GM19238 (cell line): ENCODE data around the gene ZNF3.

Experiments used
- DNase-seq: peaks from one replicate; pipeline ENCODE4 v3.0.0; 2011; ENCODE audit warnings: low spot score; ENCODE audit not compliant: insufficient read length

The ZNF3 gene

DNA sequence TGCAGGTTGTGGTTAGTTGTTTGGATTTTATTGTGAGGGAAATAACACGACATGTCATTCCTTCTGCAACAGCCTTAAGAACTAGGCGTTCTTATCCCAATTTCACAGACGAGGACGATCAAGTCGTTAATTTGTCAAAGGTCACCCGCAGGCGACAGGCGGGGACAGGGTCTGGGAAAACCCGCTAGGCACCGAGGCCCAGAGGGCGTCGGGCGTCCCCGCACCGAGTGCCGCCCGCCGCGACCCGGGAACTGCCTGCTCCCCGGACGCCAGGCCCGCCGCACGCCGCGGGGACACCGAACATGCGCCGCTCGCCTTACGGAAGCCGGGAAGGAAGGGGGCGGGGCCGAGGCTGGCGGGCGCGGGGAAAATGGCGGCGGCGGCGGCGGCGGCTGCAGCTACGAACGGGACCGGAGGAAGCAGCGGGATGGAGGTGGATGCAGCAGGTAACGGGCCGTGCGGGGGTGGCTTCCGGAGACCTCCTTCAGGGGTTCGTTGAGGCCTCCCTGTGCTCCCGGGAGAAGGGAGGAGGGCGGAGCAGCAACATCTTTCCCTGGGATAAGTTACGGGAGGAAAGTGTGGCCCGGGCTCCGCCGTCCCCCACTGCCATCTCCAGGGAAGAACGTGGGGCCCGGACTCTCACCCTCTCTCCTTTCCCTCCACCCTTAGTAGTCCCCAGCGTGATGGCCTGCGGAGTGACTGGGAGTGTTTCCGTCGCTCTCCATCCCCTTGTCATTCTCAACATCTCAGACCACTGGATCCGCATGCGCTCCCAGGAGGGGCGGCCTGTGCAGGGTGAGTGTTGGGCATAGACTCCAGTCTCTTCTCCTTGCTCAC, 7.3 kb upstream of the ZNF3 start, which contains the start of gene COPS6:
TSS of gene COPS6 (plus strand) at position 349 of the 837 bp plus-strand sequence. CDS start at position 371, 22 bp downstream.
- DNase-seq = peak; percentile 79

DNA sequence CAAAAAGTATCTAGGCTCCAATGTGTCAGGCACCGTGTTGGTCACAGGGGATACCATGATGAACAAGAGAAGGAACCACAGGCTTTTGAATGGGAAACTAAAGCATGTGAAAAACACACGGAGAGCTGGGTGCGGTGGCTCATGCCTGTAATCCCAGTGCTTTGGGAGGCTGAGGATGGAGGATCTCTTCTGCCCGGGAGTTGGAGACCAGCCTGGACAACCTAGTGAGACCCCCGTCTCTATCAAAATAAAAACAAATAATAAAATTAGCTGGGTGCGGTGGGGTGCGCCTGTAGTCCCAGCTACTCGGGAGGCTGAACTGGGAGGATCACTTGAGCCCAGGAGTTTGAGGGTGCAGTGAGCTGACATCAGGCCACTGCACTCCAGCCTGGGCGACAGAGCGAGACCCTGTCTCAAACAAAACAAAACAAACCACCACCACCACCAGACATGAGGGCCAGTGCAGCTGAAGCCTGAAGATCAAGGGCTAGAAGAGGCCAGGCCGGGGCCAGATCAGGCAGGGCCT, 6.6 kb upstream of the ZNF3 start:
- no peak for DNase-seq

DNA sequence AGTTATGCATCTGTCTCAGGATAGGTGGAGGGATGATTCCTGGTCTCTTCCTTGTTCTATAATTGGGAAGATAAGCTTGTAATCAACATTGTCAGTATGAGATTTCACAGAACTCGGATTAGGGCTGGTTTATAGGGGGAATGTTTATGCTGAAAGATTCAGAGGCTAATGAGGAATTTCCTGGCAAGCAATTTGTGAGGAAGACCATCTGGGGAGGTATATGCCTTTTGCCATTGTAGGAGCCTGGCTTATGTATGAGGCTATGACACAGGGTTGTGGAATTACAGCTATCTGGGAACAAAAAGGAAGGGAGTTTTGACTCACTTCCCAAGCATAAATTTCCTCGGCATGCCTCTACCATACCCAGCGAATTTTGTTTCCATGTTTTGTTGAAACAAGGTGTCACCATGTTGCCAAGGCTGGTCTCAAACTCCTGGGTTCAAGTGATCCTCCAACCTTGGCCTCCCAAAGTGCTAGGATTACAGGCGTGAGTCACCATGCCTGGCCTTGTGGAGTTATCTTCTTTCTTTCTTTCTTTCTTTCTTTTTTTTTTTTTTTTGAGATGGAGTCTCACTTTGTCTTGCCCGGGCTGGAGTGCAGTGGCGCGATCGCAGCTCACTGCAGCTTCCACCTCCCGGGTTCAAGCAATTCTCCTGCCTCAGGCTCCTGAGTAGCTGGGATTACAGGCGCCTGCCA, 5.7 kb upstream of the ZNF3 start:
- no peak for DNase-seq

DNA sequence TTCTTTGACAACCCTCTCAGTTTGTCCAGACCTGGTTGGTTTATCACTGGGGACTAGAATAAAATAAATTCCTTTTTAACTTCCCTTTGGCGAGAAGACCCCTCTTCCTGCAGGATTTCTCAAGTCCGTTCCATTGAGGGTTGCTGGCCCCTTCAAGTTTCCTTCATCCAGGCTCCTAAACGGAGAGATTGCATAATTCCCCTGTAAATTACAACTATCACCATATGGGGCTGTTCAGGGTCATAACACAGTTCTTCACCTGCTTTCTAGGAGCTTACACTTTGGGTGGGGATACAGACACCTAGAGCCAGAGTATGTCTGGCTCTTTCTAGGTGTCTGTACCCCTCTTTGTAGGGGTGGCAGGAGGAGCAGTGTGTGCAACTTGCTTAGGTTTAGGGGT, 4.0 kb upstream of the ZNF3 start:
- no peak for DNase-seq

DNA sequence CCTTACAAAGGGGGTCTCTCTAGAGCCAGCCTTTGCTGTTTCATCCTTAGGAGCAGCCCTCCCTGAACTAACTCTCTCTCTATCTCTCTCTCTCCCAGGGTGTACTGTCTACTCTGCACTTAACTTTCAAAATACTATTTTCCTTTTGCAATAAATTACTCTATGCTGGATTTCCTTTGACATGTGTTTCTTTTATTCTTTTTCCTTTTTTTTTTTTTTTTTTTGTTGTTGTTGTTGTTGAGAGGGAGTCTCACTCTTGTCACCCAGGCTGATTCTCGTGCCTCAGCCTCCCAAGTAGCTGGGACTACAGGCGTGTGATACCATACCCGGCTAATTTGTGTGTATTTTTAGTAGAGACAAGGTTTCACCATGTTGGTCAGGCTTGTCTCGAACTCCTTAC, 1.5 kb upstream of the ZNF3 start:
- DNase-seq = no peak

DNA sequence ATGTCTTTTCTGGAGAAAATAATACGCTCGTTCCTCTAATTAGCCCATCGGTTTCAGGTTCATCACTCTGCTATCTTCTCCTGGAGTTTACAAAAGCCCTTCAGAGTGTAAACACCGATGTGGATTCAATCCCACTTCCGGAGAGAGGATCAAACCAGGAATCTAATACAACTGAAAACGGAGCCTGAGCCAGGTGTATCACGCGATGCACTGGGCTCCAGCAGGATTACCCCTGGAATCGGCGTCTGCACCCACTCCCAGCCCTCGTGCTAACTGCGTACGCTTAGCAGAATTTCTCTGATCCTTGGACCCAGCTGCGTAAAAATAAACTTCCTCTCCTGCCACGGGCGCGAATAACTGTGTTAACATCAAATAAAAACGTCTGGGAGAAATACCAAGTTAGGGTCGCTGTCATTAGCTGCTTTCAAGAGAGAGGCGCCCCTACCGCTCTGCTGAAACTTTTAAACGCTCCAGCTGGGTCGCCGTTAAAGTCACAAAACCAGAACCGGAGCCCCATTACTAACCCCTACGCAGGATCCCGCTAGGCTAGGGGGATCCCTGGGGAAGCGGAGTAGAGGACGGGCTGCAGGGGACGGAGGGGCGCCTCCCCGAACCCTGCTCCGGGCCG, 502 bp downstream of the ZNF3 start:
- no peak for DNase-seq

DNA sequence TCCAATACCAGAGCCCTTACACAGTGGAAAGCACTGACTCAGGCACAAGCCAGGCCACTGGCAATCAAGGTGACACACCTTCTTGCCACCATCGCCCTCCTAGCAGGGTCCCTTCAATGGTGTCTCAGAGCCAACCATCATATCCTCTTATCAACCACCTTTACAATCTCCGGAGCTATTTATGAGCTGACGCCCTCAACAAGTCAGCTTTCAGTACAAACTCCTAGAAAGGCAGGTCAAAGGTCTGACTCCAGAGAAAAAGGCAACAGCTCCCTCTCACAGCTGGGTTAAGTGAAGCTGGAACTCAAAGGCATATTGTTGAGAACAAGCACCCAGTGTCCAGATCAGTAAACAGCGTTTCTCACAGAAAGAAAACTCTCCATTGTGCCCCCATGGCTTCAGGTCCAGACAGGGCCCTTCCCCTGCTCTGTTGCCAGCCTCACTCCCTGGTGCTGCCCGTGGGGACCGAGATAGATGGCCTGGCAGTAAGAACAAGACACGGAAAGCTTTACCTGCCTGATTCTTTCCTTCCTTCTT, 2.4 kb downstream of the ZNF3 start:
- DNase-seq = no peak

DNA sequence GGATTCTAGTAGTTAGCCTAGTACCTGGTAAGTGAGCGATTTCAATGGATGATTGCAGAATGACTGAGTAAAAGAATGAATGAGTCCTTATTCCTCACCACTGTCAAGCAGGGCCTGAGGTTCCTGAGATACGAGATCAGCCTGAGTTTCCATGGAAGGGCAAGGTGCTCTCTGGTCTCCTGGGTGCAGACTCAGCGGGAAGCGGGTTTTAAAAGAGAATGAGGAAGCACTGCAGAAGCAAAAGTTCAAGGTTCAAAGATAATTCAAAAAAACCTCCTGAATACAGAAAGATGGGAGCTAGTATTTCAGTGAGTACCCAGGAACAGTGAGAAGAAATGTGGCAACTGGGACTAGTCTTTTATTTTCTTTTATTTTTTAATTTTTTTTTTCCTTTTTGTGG, 4.3 kb downstream of the ZNF3 start:
- no peak for DNase-seq

DNA sequence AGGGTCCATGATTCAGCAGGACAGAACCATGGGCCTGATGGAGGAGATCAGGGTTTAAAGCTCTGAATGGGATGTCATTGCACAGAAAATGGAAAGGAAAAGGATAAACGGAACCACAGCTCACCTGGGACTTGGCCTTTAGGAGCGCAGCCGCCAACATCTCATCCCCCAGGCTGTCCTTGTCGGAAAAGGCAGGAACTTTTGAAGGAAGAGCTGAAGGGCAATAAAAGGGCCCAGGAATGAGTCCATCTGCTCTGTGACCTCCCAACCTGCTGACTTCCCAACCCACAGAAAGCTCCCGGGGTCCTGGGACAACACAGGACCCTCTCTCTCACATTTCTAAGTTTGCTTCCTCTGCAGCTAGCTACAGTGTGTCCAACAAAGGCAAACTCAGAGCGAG, 6.1 kb downstream of the ZNF3 start:
- no peak for DNase-seq

DNA sequence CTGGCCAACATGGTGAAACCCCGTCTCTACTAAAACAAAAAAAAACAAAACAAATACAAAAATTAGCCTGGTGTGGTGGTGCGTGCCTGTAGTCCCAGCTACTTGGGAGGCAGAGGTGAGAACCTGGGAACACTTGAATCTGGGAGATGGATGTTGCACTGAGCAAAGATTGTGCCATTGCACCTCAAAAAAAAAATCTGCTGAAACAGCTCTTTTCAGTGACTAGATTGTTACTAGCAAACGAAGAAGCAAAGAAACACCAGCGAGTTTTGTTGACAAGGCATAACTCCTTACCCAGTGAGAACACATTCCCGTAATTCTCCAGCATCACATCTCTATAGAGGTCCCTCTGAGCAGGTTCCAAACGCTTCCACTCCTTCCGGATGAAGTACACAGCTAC, 6.7 kb downstream of the ZNF3 start:
- DNase-seq = no peak

DNA sequence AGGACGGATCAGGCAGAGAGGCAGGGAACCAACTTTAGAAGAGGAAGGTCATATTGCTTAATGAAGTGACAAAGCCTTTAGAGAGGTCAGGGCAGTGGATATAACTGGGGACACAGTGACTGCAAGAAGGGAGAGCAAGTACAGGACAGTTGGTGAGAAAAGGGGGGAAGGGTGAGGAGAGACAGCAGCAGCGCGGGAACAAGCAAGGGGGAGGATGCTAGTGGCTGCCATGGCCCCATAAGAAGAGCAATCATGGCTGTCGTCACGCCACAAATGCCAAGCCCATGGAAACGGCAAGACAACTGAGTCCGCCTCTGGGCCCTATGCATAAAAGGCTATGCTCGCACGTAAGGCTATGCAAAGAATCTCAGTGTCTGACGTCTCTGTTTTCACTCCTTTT, 9.1 kb downstream of the ZNF3 start:
- DNase-seq = no peak

DNA sequence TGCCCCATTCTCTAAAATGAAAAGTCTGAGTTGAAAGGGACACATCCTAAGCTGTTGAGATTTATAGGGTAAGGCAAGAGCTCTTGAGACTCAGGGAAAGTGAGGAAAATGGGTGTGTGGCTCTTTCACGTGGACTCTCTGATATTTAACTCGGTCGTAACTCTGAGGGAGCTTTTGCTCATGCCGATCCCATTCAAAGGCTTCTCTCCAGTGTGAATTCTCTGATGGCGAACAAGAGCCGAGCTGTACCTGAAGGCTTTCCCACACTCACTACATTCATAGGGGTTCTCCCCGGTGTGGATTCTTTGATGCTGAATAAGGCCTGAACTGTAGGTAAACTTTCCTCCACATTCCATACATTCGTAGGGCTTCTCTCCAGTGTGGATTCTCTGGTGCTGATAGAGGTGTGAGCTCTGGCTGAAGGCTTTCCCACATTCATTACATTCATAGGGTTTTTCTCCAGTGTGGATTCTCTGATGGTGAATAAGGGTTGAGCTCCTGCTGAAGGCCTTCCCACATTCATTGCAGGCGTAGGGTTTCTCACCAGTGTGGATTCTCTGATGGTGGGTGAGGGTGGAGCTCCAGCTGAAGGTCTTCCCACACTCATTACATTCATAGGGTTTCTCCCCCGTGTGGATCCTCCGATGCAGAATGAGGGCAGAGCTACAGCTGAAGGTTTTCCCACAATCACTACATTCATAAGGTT, 10.4 kb downstream of the ZNF3 start:
- DNase-seq = no peak

DNA sequence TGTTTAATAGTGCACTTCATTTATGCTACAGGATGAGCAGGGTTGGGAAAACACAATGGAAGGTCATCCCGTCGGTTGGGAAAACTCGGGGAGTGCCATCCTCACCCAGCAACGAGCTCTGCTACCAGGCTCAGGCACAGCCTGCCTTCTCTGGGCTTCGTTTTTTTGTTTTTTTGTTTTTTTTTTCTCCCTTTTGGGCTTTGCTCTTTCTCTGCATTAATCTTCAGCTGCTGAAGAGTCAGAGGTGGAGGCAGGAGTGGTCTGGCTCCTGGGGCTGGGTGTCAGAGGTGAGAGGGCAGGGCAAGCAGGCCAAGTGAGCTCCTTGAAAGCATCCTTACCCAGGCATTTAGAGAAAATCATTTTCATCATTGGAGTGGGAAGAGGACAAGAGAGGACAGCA, 11.5 kb downstream of the ZNF3 start:
- DNase-seq = no peak

DNA sequence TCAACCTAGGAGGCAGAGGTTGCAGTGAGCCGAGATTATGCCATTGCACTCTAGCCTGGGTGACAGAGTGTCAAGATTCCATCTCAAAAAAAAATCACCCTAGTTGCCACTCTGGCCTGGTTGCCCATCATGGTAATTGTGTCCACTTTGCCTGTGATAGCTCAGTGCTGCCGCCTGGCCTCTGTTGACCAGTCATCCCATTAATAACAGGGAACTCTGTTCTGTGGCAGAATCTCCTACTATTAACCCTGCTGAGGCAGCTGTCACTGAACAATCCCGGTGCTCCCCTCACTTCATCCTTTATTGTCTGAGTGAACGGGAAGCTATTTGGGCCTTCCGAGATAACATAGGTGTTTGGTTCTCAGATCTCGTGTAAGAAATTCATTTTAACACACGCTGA, 14.6 kb downstream of the ZNF3 start:
- no peak for DNase-seq

DNA sequence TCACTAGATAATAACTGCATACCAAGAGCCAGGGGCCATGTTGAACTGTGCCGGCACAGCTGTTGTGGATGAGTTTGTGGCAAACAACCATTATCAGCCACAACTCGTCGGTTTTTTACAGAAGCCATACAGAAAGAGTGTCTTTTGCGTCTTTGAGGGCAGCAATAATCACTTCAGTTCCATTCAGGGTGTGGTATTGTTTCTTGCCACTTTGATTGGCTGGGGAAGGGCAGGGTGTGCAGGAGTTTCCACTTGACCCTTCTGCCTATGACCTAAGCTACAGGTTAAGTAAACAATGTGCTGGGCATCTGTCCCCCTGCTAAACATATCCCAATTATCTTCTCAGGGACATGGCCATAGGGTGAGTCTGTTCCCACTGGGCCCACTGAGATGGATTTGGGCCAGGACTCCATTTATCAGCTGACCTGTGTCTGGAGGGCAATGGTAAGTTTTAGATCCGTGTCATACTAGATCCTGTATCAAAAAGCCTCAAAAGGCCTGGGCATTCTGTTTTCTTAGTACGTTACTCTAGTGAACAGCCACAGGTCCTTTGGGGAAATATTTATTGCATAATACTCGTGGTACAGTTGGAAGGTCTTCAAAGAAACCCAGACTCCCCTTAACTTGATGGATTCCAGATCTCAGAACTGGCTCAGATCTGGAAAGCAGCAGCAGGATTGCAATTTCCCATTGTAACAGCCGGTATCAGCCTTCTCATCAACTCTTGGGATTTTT, 15.9 kb downstream of the ZNF3 start:
- DNase-seq = no peak

DNA sequence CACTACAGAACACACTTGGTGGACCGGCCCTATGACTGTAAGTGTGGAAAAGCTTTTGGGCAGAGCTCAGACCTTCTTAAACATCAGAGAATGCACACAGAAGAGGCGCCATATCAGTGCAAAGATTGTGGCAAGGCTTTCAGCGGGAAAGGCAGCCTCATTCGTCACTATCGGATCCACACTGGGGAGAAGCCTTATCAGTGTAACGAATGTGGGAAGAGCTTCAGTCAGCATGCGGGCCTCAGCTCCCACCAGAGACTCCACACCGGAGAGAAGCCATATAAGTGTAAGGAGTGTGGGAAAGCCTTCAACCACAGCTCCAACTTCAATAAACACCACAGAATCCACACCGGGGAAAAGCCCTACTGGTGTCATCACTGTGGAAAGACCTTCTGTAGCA, 17.4 kb downstream of the ZNF3 start:
- no peak for DNase-seq

DNA sequence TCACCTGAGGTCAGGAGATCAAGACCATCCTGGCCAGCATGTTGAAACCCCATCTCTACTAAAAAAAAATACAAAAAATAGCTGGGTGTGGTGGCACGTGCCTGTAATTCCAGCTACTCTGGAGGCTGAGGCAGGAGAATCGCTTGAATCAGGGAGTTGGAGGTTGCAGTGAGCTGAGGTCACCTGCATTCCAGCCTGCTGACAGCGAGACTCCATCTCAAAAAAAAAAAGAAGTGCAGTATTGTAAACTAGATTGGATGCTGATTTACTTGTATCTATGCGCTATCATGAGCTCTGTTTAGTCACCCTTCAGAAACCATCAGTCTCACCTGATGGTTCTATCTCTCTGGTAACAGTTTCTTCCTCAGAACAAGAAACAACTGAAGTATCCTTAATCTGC, 18.1 kb downstream of the ZNF3 start:
- DNase-seq = no peak

DNA sequence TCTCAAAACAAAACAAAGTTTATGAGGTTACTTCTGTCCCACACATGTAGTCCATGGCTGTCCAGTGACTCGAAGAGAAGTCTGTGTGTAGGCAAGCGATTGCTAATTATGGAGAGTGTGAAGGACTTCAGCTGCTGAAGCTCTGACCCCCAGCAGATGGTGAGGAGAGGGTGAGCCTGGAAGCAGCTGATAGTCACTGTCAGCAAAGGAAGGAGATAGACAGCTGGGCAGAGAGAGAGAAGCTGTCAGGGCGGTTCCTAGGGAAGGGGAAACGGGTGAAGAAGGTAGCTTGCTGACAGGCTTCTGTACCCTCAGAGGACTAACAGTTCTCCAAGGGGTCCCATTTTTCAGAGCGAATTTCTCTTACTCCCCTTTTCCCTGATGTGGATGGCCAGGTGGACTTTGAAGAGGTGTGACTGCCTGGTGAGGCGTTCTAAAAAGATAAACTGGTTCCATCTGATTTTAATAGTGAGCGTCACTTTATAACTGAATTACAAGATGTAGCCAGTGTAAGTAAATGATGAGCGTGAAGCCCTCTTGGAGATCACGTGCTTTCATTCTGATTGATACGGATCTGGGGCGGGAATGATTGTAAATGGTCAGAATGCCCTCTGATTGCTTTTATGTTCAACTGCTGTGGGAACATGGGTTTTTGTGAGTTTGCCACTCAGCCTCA, 19.9 kb downstream of the ZNF3 start:
- DNase-seq = no peak

DNA sequence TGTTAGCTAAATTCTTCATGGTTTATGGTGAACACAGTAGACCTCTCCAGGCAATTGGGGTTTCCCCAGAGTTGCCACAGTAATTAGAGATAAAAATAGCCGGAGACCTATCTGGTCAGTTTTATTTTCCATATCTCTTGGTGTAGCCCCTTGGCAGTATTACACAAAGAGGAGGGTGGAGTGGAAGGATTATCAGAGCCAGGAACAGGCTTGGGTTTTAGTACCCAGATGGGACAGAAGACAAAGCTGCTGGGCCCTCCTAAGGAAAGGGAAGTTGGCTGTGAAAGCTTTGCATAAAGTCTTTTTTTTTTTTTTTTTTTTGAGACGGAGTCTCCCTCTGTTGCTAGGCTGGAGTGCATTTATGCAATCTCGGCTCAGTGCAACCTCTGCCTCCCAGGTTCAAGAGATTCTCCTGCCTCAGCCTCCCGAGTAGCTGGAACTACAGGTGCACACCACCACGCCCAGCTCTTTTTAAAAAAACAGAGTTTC, 22.2 kb downstream of the ZNF3 start:
- no peak for DNase-seq

DNA sequence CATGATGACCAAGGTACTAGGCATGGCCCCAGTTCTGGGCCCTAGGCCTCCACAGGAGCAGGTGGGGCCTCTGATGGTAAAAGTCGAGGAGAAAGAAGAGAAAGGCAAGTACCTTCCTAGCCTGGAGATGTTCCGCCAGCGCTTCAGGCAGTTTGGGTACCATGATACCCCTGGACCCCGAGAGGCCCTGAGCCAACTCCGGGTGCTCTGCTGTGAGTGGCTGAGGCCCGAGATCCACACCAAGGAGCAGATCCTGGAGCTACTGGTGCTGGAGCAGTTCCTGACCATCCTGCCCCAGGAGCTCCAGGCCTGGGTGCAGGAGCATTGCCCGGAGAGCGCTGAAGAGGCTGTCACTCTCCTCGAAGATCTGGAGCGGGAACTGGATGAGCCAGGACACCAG, 24.5 kb downstream of the ZNF3 start:
- DNase-seq = no peak
